Activated CD4-positive, alpha-beta T cell treated with anti-CD3 and anti-CD28 coated beads, Interleukin-2, amount 10 ng/mL, durations not matched to agents 24 days and 14 days (primary cell): ENCODE data around the gene DOC2B. TPM values are rescaled to one million over a fixed set of nuclear protein-coding genes. Genes with fewer than 3 reads are reported as not detected.
"Not testable (repeated sequence)": the region's sequence is repeated elsewhere in the genome, so short reads cannot be mapped to it uniquely, and the experiment has no call there.

Experiments used
- DNase-seq: peaks from one replicate; pipeline ENCODE4 v3.0.0; 2022
- H3K27ac Mint-ChIP-seq: one replicate; pipeline ENCODE4 v1.8.0; 2022; ENCODE audit warnings: mild to moderate bottlenecking, mixed read lengths
- H3K27me3 Mint-ChIP-seq: one replicate; pipeline ENCODE4 v1.8.0; 2022; ENCODE audit warnings: mixed read lengths
- H3K36me3 Mint-ChIP-seq: one replicate; pipeline ENCODE4 v1.8.0; 2022; ENCODE audit warnings: low read depth, mild to moderate bottlenecking, mixed read lengths
- H3K4me1 Mint-ChIP-seq: one replicate; pipeline ENCODE4 v1.8.0; 2021; ENCODE audit warnings: mixed read lengths
- H3K4me3 Mint-ChIP-seq: one replicate; pipeline ENCODE4 v1.8.0; 2022; ENCODE audit warnings: mild to moderate bottlenecking, moderate library complexity, mixed read lengths
- H3K9me3 Mint-ChIP-seq: one replicate; pipeline ENCODE4 v1.8.0; 2021; ENCODE audit warnings: mixed read lengths
- intact Hi-C: fragments of 100-400 bp; cut with micrococcal nuclease; formaldehyde crosslinking; loops from one replicate; pipeline ENCODE4 v1.15.1; 2023
- total RNA-seq: library from RNA; stranded (reverse); gene quantifications from 2 replicates; pipeline ENCODE4 v1.2.3, GENCODE V29; 2022

DOC2B gene
- total RNA-seq, 1 donor from 2014 or later = 0.98 TPM

GRCh38 chr17:218432-219110, 37.1 kb upstream of the DOC2B start:
- H3K27ac Mint-ChIP-seq = no peak overlapping the region
- no peaks in the 10 kb centered on the region for H3K9me3 Mint-ChIP-seq
- H3K27me3 Mint-ChIP-seq = no peaks in the 10 kb centered on the region
- no peaks in the 10 kb centered on the region for H3K36me3 Mint-ChIP-seq
- no peaks in the 10 kb centered on the region for H3K4me1 Mint-ChIP-seq
- H3K4me3 Mint-ChIP-seq = no peak overlapping the region
- no peak for DNase-seq
- intact Hi-C loops = no loop called here

GRCh38 chr17:216625-217024, 35.2 kb upstream of the DOC2B start:
- DNase-seq = no peak
- Mint-ChIP-seq H3K4me1 (no peaks in the 10 kb centered on the region), H3K27me3 (no peaks in the 10 kb centered on the region), H3K27ac (no peak overlapping the region), H3K9me3 (no peaks in the 10 kb centered on the region), H3K4me3 (no peak overlapping the region), H3K36me3 (no peaks in the 10 kb centered on the region)
- intact Hi-C loops = no loop called here

- H3K9me3 Mint-ChIP-seq, H3K4me3 Mint-ChIP-seq, H3K27ac Mint-ChIP-seq, H3K27me3 Mint-ChIP-seq, intact Hi-C loops, H3K4me1 Mint-ChIP-seq, H3K36me3 Mint-ChIP-seq, DNase-seq: not testable (repeated sequence)
Observed at GRCh38 chr17:215563-216478, 34.4 kb upstream of the DOC2B start.

GRCh38 chr17:214881-215331, 33.5 kb upstream of the DOC2B start:
- H3K9me3 Mint-ChIP-seq = no peaks in the 10 kb centered on the region
- H3K27ac Mint-ChIP-seq = no peak overlapping the region
- no peaks in the 10 kb centered on the region for H3K36me3 Mint-ChIP-seq
- no peaks in the 10 kb centered on the region for H3K27me3 Mint-ChIP-seq
- H3K4me1 Mint-ChIP-seq = no peaks in the 10 kb centered on the region
- intact Hi-C loops = no loop called here
- no peak for DNase-seq
- H3K4me3 Mint-ChIP-seq = no peak overlapping the region

GRCh38 chr17:213286-214105, 32.0 kb upstream of the DOC2B start:
- Mint-ChIP-seq H3K27ac (no peak overlapping the region), H3K4me3 (no peak overlapping the region), H3K9me3 (no peaks in the 10 kb centered on the region), H3K36me3 (no peaks in the 10 kb centered on the region), H3K4me1 (no peaks in the 10 kb centered on the region), H3K27me3 (peaks cover 4% of the 10 kb centered on the region)
- DNase-seq = no peak
- intact Hi-C loops = no loop called here

GRCh38 chr17:210402-210801, 29.0 kb upstream of the DOC2B start:
- DNase-seq = no peak
- Mint-ChIP-seq H3K9me3 (no peaks in the 10 kb centered on the region), H3K27ac (no peak overlapping the region), H3K4me3 (no peak overlapping the region), H3K4me1 (no peaks in the 10 kb centered on the region), H3K36me3 (no peaks in the 10 kb centered on the region), H3K27me3 (peaks cover 12% of the 10 kb centered on the region)
- intact Hi-C loops = no loop called here

- Mint-ChIP-seq H3K9me3 (no peaks in the 10 kb centered on the region), H3K36me3 (no peaks in the 10 kb centered on the region), H3K4me3 (no peak overlapping the region)
Observed at GRCh38 chr17:208429-208828, 27.0 kb upstream of the DOC2B start.

GRCh38 chr17:207775-208174, 26.3 kb upstream of the DOC2B start:
- intact Hi-C loops = no loop called here
- Mint-ChIP-seq H3K27ac (no peak overlapping the region), H3K4me3 (no peak overlapping the region)

More at GRCh38 chr17:208429-208828, 27.0 kb upstream of the DOC2B start:
- no peak overlapping the region for H3K27ac Mint-ChIP-seq
- intact Hi-C loops = no loop called here
- H3K27me3 Mint-ChIP-seq = peaks cover 12% of the 10 kb centered on the region
- H3K4me1 Mint-ChIP-seq = no peaks in the 10 kb centered on the region
- DNase-seq = no peak

GRCh38 chr17:206941-207560, 25.6 kb upstream of the DOC2B start:
- no peaks in the 10 kb centered on the region for H3K9me3 Mint-ChIP-seq
- no peaks in the 10 kb centered on the region for H3K4me1 Mint-ChIP-seq
- no peak overlapping the region for H3K4me3 Mint-ChIP-seq
- H3K36me3 Mint-ChIP-seq = no peaks in the 10 kb centered on the region
- H3K27me3 Mint-ChIP-seq = peaks cover 12% of the 10 kb centered on the region
- no peak for DNase-seq
- H3K27ac Mint-ChIP-seq = no peak overlapping the region
- intact Hi-C loops = no loop called here

More at GRCh38 chr17:207775-208174, 26.3 kb upstream of the DOC2B start:
- H3K9me3 Mint-ChIP-seq = no peaks in the 10 kb centered on the region
- H3K4me1 Mint-ChIP-seq = no peaks in the 10 kb centered on the region
- peaks cover 12% of the 10 kb centered on the region for H3K27me3 Mint-ChIP-seq
- H3K36me3 Mint-ChIP-seq = no peaks in the 10 kb centered on the region
- no peak for DNase-seq

GRCh38 chr17:206484-206883, 25.0 kb upstream of the DOC2B start:
- H3K27ac Mint-ChIP-seq, H3K4me3 Mint-ChIP-seq, DNase-seq, H3K36me3 Mint-ChIP-seq, H3K4me1 Mint-ChIP-seq, H3K9me3 Mint-ChIP-seq, intact Hi-C loops: not testable (repeated sequence)
- H3K27me3 Mint-ChIP-seq = peaks cover 12% of the 10 kb centered on the region

GRCh38 chr17:205817-206216, 24.4 kb upstream of the DOC2B start:
- Mint-ChIP-seq H3K36me3 (no peaks in the 10 kb centered on the region), H3K4me3 (no peak overlapping the region), H3K27ac (no peak overlapping the region), H3K9me3 (no peaks in the 10 kb centered on the region), H3K27me3 (peaks cover 12% of the 10 kb centered on the region), H3K4me1 (no peaks in the 10 kb centered on the region)
- intact Hi-C loops = no loop called here
- no peak for DNase-seq

- no peaks in the 10 kb centered on the region for H3K9me3 Mint-ChIP-seq
- peaks cover 12% of the 10 kb centered on the region for H3K27me3 Mint-ChIP-seq
- H3K4me1 Mint-ChIP-seq = no peaks in the 10 kb centered on the region
- H3K36me3 Mint-ChIP-seq = no peaks in the 10 kb centered on the region
- DNase-seq = no peak
- H3K4me3 Mint-ChIP-seq = no peak overlapping the region
- intact Hi-C loops = no loop called here
- no peak overlapping the region for H3K27ac Mint-ChIP-seq
Observed at GRCh38 chr17:205148-205669, 23.8 kb upstream of the DOC2B start.

- intact Hi-C loops = no loop called here
- Mint-ChIP-seq H3K4me1 (no peaks in the 10 kb centered on the region), H3K9me3 (no peaks in the 10 kb centered on the region), H3K36me3 (no peaks in the 10 kb centered on the region), H3K27ac (no peak overlapping the region), H3K4me3 (no peak overlapping the region), H3K27me3 (peaks cover 12% of the 10 kb centered on the region)
- DNase-seq = no peak
Observed at GRCh38 chr17:204427-205147, 23.1 kb upstream of the DOC2B start.
